Neuron (in vitro differentiated cells): ENCODE results near the gene FOXF2.

ENCODE experiments used
- H2AFZ ChIP-seq: one replicate; pipeline ENCODE4 v1.6.1; 2013; ENCODE audit warnings: low read depth, mild to moderate bottlenecking, inconsistent platforms, low read length, moderate library complexity
- H3K27me3 ChIP-seq: one replicate; pipeline ENCODE4 v1.6.1; 2013; ENCODE audit warnings: low read length; ENCODE audit not compliant: insufficient read depth
- H3K36me3 ChIP-seq: one replicate; pipeline ENCODE4 v1.6.1; 2013; ENCODE audit warnings: low read length; ENCODE audit not compliant: insufficient read depth
- H3K4me1 ChIP-seq: one replicate; pipeline ENCODE4 v1.6.1; 2013; ENCODE audit warnings: low read length; ENCODE audit not compliant: insufficient read depth
- H3K4me3 ChIP-seq: 2 replicates; pipeline ENCODE4 v1.5.1; 2013; ENCODE audit warnings: mild to moderate bottlenecking, low read length, moderate library complexity
- H3K9me3 ChIP-seq: one replicate; pipeline ENCODE4 v1.6.1; 2013; ENCODE audit warnings: low read length

FOXF2 gene

DNA sequence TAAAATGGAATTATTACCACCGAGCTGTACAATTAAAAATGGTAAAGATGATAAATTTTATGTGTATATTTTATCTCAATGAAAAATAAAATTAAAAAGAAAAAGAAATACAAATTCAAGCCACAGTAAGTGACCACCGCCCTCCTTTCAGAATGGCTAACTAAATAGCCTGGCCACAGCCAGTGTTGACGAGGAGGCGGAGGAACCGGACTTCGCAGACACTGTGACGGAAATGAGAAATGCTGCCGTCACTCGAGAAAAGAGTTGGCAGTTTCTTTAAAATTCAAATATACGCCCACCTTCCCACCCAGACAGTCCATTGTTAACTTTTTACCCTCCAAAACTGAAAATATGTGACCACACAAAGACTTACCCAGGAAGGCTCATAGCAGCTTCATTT is 50.0 kb downstream of the FOXF2 start:
- no peaks in the 10 kb centered on the region for H3K36me3 ChIP-seq
- no peaks in the 10 kb centered on the region for H3K4me1 ChIP-seq
- no peaks in the 10 kb centered on the region for H3K27me3 ChIP-seq
- no peaks in the 10 kb centered on the region for H3K9me3 ChIP-seq
- H3K4me3 ChIP-seq = no peak overlapping the region
- H2AFZ ChIP-seq = no peak overlapping the region

DNA sequence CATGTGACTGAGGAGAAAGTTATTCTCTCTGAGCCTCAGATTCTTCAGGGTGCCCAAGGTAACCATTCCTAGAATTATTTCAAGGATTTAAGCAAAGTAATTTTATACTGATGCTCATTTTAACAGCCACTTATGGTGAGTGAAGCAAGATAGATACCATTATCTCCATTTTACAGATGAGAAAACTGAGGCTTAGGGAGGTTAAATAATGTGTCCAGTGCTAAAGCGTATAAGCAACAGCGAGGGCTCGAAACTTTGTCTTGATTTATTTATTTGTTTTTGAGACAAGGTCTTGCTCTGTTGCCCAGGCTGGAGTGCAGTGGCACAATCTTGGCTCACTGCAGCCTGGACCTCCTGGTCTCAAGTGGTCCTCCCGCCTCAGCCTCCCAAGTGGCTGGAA is 53.6 kb downstream of the FOXF2 start:
- Histone ChIP-seq H3K4me1 (no peaks in the 10 kb centered on the region), H3K36me3 (no peaks in the 10 kb centered on the region), H2AFZ (no peak overlapping the region), H3K9me3 (no peaks in the 10 kb centered on the region), H3K27me3 (no peaks in the 10 kb centered on the region), H3K4me3 (no peak overlapping the region)
